GM12892 (cell line): Measurements from ENCODE around the gene CENPU.

ENCODE experiments used
- DNase-seq: peaks from one replicate; pipeline ENCODE4 v3.0.0; 2011; ENCODE audit not compliant: insufficient read length
- FAIRE-seq: peaks from 2 replicates; lab custom pipeline; 2011; peaks lifted over from hg19 to GRCh38; lab: Jason Lieb, UNC
- POLR2A ChIP-seq: IDR thresholded peaks from 2 replicates; pipeline ENCODE4 v1.6.1; 2011; ENCODE audit warnings: low read depth, low read length, control low read depth
- POLR2AphosphoS5 ChIP-seq: IDR thresholded peaks from 2 replicates; pipeline ENCODE4 v1.6.1; 2011; ENCODE audit warnings: low read depth, low read length, control low read depth
- TAF1 ChIP-seq: IDR thresholded peaks from 2 replicates; pipeline ENCODE4 v1.6.1; 2011; ENCODE audit warnings: low read depth, mild to moderate bottlenecking, control low read depth, low read length, borderline replicate concordance

The CENPU gene

GRCh38 chr4:184695178-184695896 lies 38.6 kb downstream of the CENPU start:
- no peak for DNase-seq
- TF ChIP-seq TAF1 (no peak), POLR2A (no peak), POLR2AphosphoS5 (no peak)
- FAIRE-seq, result no peak

GRCh38 chr4:184694412-184694956 lies 39.4 kb downstream of the CENPU start:
- FAIRE-seq (no peak), DNase-seq (no peak)
- TF ChIP-seq POLR2A, result no peak
- TF ChIP-seq TAF1, result no peak

GRCh38 chr4:184693056-184693455 lies 40.8 kb downstream of the CENPU start:
- DNase-seq (no peak), FAIRE-seq (peak; percentile 9)
- TF ChIP-seq TAF1 (no peak), POLR2A (no peak), POLR2AphosphoS5 (no peak)

DNA sequence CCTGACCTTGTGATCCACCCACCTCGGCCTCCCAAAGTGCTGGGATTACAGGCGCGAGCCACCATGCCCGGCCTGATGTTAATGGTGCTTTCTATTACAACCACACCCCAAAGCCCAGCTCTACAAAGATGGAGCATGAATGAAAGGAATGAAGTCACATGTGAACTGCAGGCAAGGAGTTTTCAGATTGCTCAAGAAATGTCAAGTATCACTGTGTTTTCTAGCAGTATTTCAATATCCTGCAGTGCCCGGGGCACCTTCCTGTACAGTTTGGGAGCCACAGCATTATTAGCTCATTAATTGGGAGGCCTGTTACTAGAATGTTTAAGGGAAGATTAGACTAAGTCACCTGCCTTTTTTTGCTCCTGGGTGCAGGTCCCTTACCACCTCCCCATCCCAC lies 44.2 kb downstream of the CENPU start:
- DNase-seq (no peak), FAIRE-seq (no peak)
- TF ChIP-seq POLR2A, result no peak
- no peak for TF ChIP-seq TAF1
- TF ChIP-seq POLR2AphosphoS5, result no peak

DNA sequence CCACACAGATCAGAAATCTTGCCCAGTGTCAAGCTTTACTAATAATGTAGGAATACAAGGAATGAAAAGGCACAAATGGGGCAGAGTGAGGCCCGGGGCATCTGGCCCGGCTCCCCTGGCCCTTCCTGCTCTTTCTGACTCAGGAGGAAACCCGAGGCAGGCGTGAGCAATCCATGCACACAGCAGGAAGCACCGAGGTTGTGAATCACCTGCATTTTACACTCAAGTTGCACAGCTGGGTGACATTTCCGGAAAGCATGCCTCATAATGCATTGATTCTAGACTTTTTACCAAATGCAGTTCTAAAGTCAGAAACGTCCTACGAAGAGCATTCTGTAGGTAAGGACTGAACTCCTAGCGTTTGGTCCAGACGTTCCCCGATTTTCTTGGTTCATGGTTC lies 45.4 kb downstream of the CENPU start:
- no peak for FAIRE-seq
- DNase-seq, result no peak

DNA sequence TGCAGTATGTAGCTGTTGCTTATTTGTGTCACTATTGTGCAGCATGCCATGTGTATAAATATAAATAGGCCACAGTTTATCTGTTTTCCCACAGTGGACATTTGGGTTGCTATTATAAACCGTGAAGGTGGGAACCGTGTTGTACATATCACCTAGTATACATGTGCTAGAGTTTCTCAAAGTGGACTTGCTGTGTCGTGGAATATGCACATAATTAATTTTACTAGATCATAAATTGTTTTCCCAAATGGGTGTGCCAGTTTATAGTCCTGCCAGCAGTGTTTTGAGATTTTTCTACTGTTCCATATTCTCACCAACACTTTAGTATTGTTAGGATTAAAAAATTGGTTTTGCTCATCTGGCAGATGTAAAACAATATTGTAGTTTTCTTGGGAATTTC lies 45.9 kb downstream of the CENPU start:
- no peak for TF ChIP-seq TAF1
- no peak for TF ChIP-seq POLR2AphosphoS5
- no peak for TF ChIP-seq POLR2A
- FAIRE-seq (no peak), DNase-seq (no peak)

More for the DNA sequence above, 45.4 kb downstream of the CENPU start:
- TF ChIP-seq POLR2AphosphoS5, result no peak
- no peak for TF ChIP-seq TAF1

GRCh38 chr4:184684491-184685189 lies 49.3 kb downstream of the CENPU start:
- no peak for FAIRE-seq
- TF ChIP-seq POLR2AphosphoS5 (no peak), POLR2A (no peak), TAF1 (no peak)
- no peak for DNase-seq

DNA sequence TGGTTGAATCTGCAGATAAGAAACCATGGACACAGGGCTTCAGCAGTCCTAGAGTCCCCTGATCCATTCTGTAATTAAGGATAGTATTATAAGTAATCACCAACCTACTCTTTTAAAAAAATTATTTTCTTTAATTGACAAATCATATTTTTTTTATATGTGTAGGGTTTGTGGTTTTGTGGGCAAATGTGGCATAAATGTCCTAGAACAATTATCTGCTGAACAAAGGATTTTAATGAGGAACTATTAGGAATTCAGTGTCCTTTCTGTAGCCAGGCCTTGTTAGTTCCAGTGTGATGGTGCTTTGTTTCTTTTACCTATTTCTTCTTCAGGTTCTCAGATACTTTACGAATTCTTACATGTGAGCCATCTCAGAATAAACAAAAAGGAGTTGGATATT lies 52.0 kb downstream of the CENPU start:
- FAIRE-seq (no peak), DNase-seq (no peak)
- no peak for TF ChIP-seq POLR2A
- TF ChIP-seq TAF1, result no peak

DNA sequence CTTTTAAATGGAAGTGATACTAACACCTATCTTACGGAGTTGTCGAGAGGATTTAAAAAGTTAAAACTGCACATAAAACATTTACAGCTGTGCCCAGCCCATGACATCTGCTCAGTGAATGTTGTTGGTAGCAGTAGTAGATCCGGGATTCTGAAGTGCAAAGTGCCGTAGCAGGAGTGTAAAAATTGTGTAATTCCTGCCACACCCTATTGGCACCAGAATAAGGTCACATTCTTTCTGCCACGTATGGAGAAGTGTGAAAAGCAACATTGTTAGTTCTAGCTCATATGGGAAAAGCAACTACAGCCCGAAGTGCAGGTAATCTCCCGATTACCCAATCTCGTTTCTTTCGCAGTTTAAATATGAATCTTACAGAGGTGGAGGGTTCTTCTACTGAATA lies 53.2 kb downstream of the CENPU start:
- FAIRE-seq (no peak), DNase-seq (no peak)
- TF ChIP-seq POLR2AphosphoS5 (no peak), POLR2A (no peak), TAF1 (no peak)

GRCh38 chr4:184675821-184676492 lies 57.9 kb downstream of the CENPU start:
- FAIRE-seq (no peak), DNase-seq (no peak)
- TF ChIP-seq POLR2A (no peak), TAF1 (no peak), POLR2AphosphoS5 (no peak)

- no peak for FAIRE-seq
- no peak for DNase-seq
These were observed 58.9 kb downstream of the CENPU start for GRCh38 chr4:184675018-184675417.

More at GRCh38 chr4:184675018-184675417, 58.9 kb downstream of the CENPU start:
- TF ChIP-seq POLR2AphosphoS5, result no peak
- TF ChIP-seq POLR2A, result no peak
- TF ChIP-seq TAF1, result no peak
